Measurements from ENCODE around the gene C17orf67.
A peak's percentile ranks its signal among the peaks of the same experiment; 100 is the strongest.

C17orf67 gene

GRCh38 chr17:56831369-56832095 is 2.2 kb downstream of the C17orf67 start:
- ChIA-PET POLR2A (no interaction called here), CTCF (interaction anchor here (0.6 kb wide), 1 partner anchor 12 kb away, joined by 3 read pairs; no protein-coding TSS in a partner anchor)
- DNase-seq (ENCODE audit: extremely low spot score): no peak
- TF ChIP-seq LEF1 (IDR thresholded peaks at IDR 0.05; ENCODE audit: borderline replicate concordance) (no peak), HDGF (IDR thresholded peaks at IDR 0.05; ENCODE audit: borderline replicate concordance) (no peak), TARDBP (IDR thresholded peaks at IDR 0.05) (no peak), FOXK2 (IDR thresholded peaks at IDR 0.05) (no peak), L3MBTL2 (conservative IDR thresholded peaks at IDR 0.05) (no peak), ZNF384 (IDR thresholded peaks at IDR 0.05) (no peak), PKNOX1 (IDR thresholded peaks at IDR 0.05) (no peak), FOXM1 (IDR thresholded peaks at IDR 0.05; ENCODE audit: borderline replicate concordance) (no peak), SP1 (IDR thresholded peaks at IDR 0.05) (no peak), FOXA1 (IDR thresholded peaks at IDR 0.05) (no peak), SUZ12 (IDR thresholded peaks at IDR 0.05) (no peak), ARNT (IDR thresholded peaks at IDR 0.05) (no peak), CTBP1 (IDR thresholded peaks at IDR 0.05; ENCODE audit: borderline replicate concordance) (no peak), NFRKB (IDR thresholded peaks at IDR 0.05) (no peak), ELF4 (IDR thresholded peaks at IDR 0.05) (no peak), BHLHE40 (IDR thresholded peaks at IDR 0.05; ENCODE audit: borderline replicate concordance) (no peak)

- DNase-seq (ENCODE audit: extremely low spot score): no peak
- TF ChIP-seq LEF1 (IDR thresholded peaks at IDR 0.05; ENCODE audit: borderline replicate concordance): no peak
- TF ChIP-seq FOXM1 (IDR thresholded peaks at IDR 0.05; ENCODE audit: borderline replicate concordance): no peak
- TF ChIP-seq ELF4 (IDR thresholded peaks at IDR 0.05): no peak
- TF ChIP-seq FOXK2 (IDR thresholded peaks at IDR 0.05): no peak
- TF ChIP-seq HDGF (IDR thresholded peaks at IDR 0.05; ENCODE audit: borderline replicate concordance): no peak
- TF ChIP-seq TARDBP (IDR thresholded peaks at IDR 0.05): no peak
- TF ChIP-seq NFRKB (IDR thresholded peaks at IDR 0.05): no peak
- TF ChIP-seq ZNF384 (IDR thresholded peaks at IDR 0.05): no peak
- no peak for TF ChIP-seq BHLHE40 (IDR thresholded peaks at IDR 0.05; ENCODE audit: borderline replicate concordance)
- no peak for TF ChIP-seq CTBP1 (IDR thresholded peaks at IDR 0.05; ENCODE audit: borderline replicate concordance)
- TF ChIP-seq FOXA1 (IDR thresholded peaks at IDR 0.05): no peak
- TF ChIP-seq ARNT (IDR thresholded peaks at IDR 0.05): no peak
- no peak for TF ChIP-seq PKNOX1 (IDR thresholded peaks at IDR 0.05)
- no peak for TF ChIP-seq L3MBTL2 (conservative IDR thresholded peaks at IDR 0.05)
- TF ChIP-seq SP1 (IDR thresholded peaks at IDR 0.05): no peak
- no peak for TF ChIP-seq SUZ12 (IDR thresholded peaks at IDR 0.05)
- CTCF ChIA-PET: no interaction called here
- POLR2A ChIA-PET: no interaction called here
Observed at GRCh38 chr17:56830726-56831368, 2.9 kb downstream of the C17orf67 start.

GRCh38 chr17:56826611-56827414 is 6.9 kb downstream of the C17orf67 start:
- no peak for DNase-seq (ENCODE audit: extremely low spot score)
- TF ChIP-seq BHLHE40 (IDR thresholded peaks at IDR 0.05; ENCODE audit: borderline replicate concordance) (no peak), NFRKB (IDR thresholded peaks at IDR 0.05) (no peak), SUZ12 (IDR thresholded peaks at IDR 0.05) (no peak), ZNF384 (IDR thresholded peaks at IDR 0.05) (no peak), ARNT (IDR thresholded peaks at IDR 0.05) (no peak), HDGF (IDR thresholded peaks at IDR 0.05; ENCODE audit: borderline replicate concordance) (no peak), LEF1 (IDR thresholded peaks at IDR 0.05; ENCODE audit: borderline replicate concordance) (no peak), SP1 (IDR thresholded peaks at IDR 0.05) (no peak), FOXA1 (IDR thresholded peaks at IDR 0.05) (no peak), PKNOX1 (IDR thresholded peaks at IDR 0.05) (no peak), L3MBTL2 (conservative IDR thresholded peaks at IDR 0.05) (no peak), FOXK2 (IDR thresholded peaks at IDR 0.05) (no peak), ELF4 (IDR thresholded peaks at IDR 0.05) (no peak), CTBP1 (IDR thresholded peaks at IDR 0.05; ENCODE audit: borderline replicate concordance) (no peak), TARDBP (IDR thresholded peaks at IDR 0.05) (no peak), FOXM1 (IDR thresholded peaks at IDR 0.05; ENCODE audit: borderline replicate concordance) (no peak)
- CTCF ChIA-PET: no interaction called here
- POLR2A ChIA-PET: interaction anchor here (1.4 kb wide), 1 partner anchor 8 kb away, joined by 4 read pairs; the partner anchor contains the start of gene DGKE

- TF ChIP-seq PKNOX1 (IDR thresholded peaks at IDR 0.05) (peak; percentile 72), ZNF384 (IDR thresholded peaks at IDR 0.05) (no peak)
- CTCF ChIA-PET: interaction anchor here (1.1 kb wide), 1 partner anchor 10 kb away, joined by 3 read pairs; no protein-coding TSS in a partner anchor
- POLR2A ChIA-PET: interaction anchor here (1.1 to 1.5 kb wide), 2 partner anchors 9 to 10 kb away, joined by 3 to 4 read pairs; partner anchors contain the start of genes C17orf67 and DGKE
Observed at GRCh38 chr17:56824503-56824902, 9.2 kb downstream of the C17orf67 start.

More at GRCh38 chr17:56824503-56824902, 9.2 kb downstream of the C17orf67 start:
- DNase-seq (ENCODE audit: extremely low spot score): no peak

All from HEK293T (cell line).